ENCODE data around the gene BNC2.

GRCh38 chr9:16726029-16726428 is 144.4 kb downstream of the BNC2 start:
- TF ChIP-seq CTCF (IDR thresholded peaks at IDR 0.05) (no peak), POLR2A (IDR thresholded peaks at IDR 0.05) (no peak)
